Panc1 (cell line): ENCODE results near the gene RGS4. TPM values are rescaled to one million over a fixed set of nuclear protein-coding genes. Genes with fewer than 3 reads are reported as not detected.
A peak's percentile ranks its signal among the peaks of the same experiment; 100 is the strongest.

ENCODE experiments used
- ATAC-seq: fragments of 200-7000 bp; cut with Tn5 transposase; 2 replicates; pipeline ENCODE4 v1.9.1; 2020; ENCODE audit warnings: mild to moderate bottlenecking, moderate library complexity
- Bru-seq: library from RNA; stranded (reverse); fragments of 400-500 nt; gene quantifications from one replicate; lab custom pipeline; 2021; lab: Mats Ljungman, UMichigan
- BruChase-seq, 2 experiments: library from RNA; stranded (reverse); fragments of 400-500 nt; gene quantifications; one replicate each; lab custom pipeline; 2021; lab: Mats Ljungman, UMichigan
- BruUV-seq: library from RNA; stranded (reverse); fragments of 400-500 nt; replicated peaks from 2 replicates; lab custom pipeline; 2021; lab: Mats Ljungman, UMichigan
- CTCF ChIA-PET: fragments of 300-600 bp; sonication (Branson Sonifier 250); formaldehyde crosslinking; loops from one replicate; lab custom pipeline; 2022; ENCODE audit warnings: antibody characterized with exemption; lab: Charles Lee
- POLR2A ChIA-PET: fragments of 300-600 bp; sonication (Branson Sonifier 250); formaldehyde crosslinking; loops from one replicate; lab custom pipeline; 2022; ENCODE audit warnings: antibody characterized with exemption; lab: Charles Lee
- DNase-seq: peaks from one replicate; pipeline ENCODE4 v3.0.0-alpha.2; 2010; ENCODE audit warnings: low read depth, low spot score
- H3K27ac ChIP-seq: 2 replicates; pipeline ENCODE4 v1.5.1; 2011; ENCODE audit warnings: mild to moderate bottlenecking, low read length, inconsistent platforms
- H3K27me3 ChIP-seq: fragments of 200-500 bp; sonication (Bioruptor generic); 2 replicates; pipeline ENCODE4 v1.6.0; 2014; ENCODE audit warnings: low read length, inconsistent platforms; ENCODE audit not compliant: control insufficient read depth, insufficient read depth
- H3K36me3 ChIP-seq: fragments of 200-500 bp; sonication (Bioruptor generic); 2 replicates; pipeline ENCODE4 v1.5.1; 2014; ENCODE audit warnings: inconsistent platforms, mild to moderate bottlenecking, low read length, moderate library complexity; ENCODE audit not compliant: control insufficient read depth, insufficient read depth
- H3K4me1 ChIP-seq: 2 replicates; pipeline ENCODE4 v1.5.1; 2011; ENCODE audit warnings: inconsistent platforms, mild to moderate bottlenecking, low read length, moderate library complexity; ENCODE audit not compliant: control insufficient read depth, insufficient read depth
- H3K4me3 ChIP-seq, 2 experiments: 2 replicates each; pipeline ENCODE4 v1.5.1; 2011 to 2012; ENCODE audit warnings: low read depth in 2 of 2, low read length in 2 of 2, mild to moderate bottlenecking in 2 of 2, inconsistent platforms in 1 of 2, moderate library complexity in 1 of 2
- H3K9me3 ChIP-seq: fragments of 200-500 bp; sonication (Bioruptor generic); 2 replicates; pipeline ENCODE4 v1.5.1; 2014; ENCODE audit warnings: low read depth, mild to moderate bottlenecking, inconsistent platforms, low read length, moderate library complexity; ENCODE audit not compliant: control insufficient read depth, insufficient read depth
- POLR2AphosphoS5 ChIP-seq: IDR thresholded peaks from 2 replicates; pipeline ENCODE4 v1.6.1; 2012; ENCODE audit warnings: mild to moderate bottlenecking, low read depth, low read length, moderate library complexity
- SIN3A ChIP-seq: IDR thresholded peaks from 2 replicates; pipeline ENCODE4 v1.6.1; 2012; ENCODE audit warnings: low read depth, mild to moderate bottlenecking, low read length, moderate library complexity, borderline replicate concordance; ENCODE audit not compliant: insufficient read depth
- TCF7L2 ChIP-seq: IDR thresholded peaks from 2 replicates; pipeline ENCODE4 v1.6.1; 2011; ENCODE audit warnings: mild to moderate bottlenecking, low read depth, low read length, inconsistent platforms
- in situ Hi-C: cut with HindIII; loops from 2 replicates; pipeline ENCODE4 v1.10.0; 2016; ENCODE audit warnings: low sequenced_read_pairs, low pct_unique_long_range_greater_than_20kb
- intact Hi-C: fragments of 100-400 bp; cut with micrococcal nuclease; formaldehyde crosslinking; loops from one replicate; pipeline ENCODE4 v1.10.0; 2022; ENCODE audit not compliant: unreplicated experiment
- long read RNA-seq: library from polyadenylated mRNA; unstranded; transcript quantifications from one replicate; pipeline ENCODE4 v2.0.0, GENCODE V29; 2021; ENCODE audit not compliant: unreplicated experiment
- polyA plus RNA-seq: library from polyadenylated mRNA; unstranded; fragments of >200 nt; gene quantifications from one replicate; pipeline ENCODE4 v1.2.1, GENCODE V29; 2012; ENCODE audit warnings: missing spikeins; ENCODE audit not compliant: insufficient read length
- total RNA-seq: library from RNA; stranded (reverse); gene quantifications from one replicate; pipeline ENCODE4 v1.2.1, GENCODE V29; 2021; ENCODE audit not compliant: unreplicated experiment
- TF ChIP-seq, protein P1 (sequence below): fragments of 450-650 bp; IDR thresholded peaks from 2 replicates; pipeline ENCODE4 v1.5.1; 2017; ENCODE audit warnings: mild to moderate bottlenecking
- TF ChIP-seq, protein P2 (sequence below), 2 experiments: IDR thresholded peaks; 2 replicates each; pipeline ENCODE4 v1.6.1; 2011 to 2012; ENCODE audit warnings: low read depth in 2 of 2, control low read depth in 1 of 2, low read length in 1 of 2, mild to moderate bottlenecking in 1 of 2, moderate library complexity in 1 of 2; ENCODE audit not compliant: insufficient read depth in 1 of 2

The RGS4 gene
- total RNA-seq (0.26 TPM), Bru-seq, nascent RNA (percentile 19 among the genes with signal in this experiment), BruChase-seq, experiment 1, labeled RNA remaining after a 2-hour chase (percentile 18 among the genes with signal in this experiment), BruChase-seq, experiment 2, labeled RNA remaining after a 6-hour chase (percentile 21 among the genes with signal in this experiment)
- polyA plus RNA-seq: 0.29 TPM
- long read RNA-seq: 0 reads

DNA sequence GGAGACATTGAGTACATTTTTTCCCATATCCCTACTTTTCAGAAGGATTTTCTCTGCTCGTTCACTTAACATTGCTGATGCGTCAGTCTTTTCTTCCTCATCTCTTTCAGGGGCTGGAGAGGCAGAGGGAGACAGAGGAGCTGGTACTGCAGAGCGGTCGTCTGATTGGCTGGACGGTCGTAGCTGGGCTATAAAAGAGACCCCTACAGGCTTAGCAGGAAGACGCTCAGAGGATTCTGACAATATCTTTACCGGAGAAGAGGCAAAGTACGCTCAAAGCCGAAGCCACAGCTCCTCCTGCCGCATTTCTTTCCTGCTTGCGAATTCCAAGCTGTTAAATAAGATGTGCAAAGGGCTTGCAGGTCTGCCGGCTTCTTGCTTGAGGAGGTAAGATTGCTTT is at the start of gene RGS4:
TSS of gene RGS4 (plus strand) at position 220 of the 400 bp plus-strand sequence. CDS start at position 344, 124 bp downstream.
- ATAC-seq (peak; percentile 63; the same call in 1 of the 2 replicates), DNase-seq (no peak)
- no TSS peak for BruUV-seq

GRCh38 chr1:163022129-163022528 is 47.0 kb upstream of the RGS4 start:
- no peak for TF ChIP-seq POLR2AphosphoS5
- TF ChIP-seq, protein P1, sequence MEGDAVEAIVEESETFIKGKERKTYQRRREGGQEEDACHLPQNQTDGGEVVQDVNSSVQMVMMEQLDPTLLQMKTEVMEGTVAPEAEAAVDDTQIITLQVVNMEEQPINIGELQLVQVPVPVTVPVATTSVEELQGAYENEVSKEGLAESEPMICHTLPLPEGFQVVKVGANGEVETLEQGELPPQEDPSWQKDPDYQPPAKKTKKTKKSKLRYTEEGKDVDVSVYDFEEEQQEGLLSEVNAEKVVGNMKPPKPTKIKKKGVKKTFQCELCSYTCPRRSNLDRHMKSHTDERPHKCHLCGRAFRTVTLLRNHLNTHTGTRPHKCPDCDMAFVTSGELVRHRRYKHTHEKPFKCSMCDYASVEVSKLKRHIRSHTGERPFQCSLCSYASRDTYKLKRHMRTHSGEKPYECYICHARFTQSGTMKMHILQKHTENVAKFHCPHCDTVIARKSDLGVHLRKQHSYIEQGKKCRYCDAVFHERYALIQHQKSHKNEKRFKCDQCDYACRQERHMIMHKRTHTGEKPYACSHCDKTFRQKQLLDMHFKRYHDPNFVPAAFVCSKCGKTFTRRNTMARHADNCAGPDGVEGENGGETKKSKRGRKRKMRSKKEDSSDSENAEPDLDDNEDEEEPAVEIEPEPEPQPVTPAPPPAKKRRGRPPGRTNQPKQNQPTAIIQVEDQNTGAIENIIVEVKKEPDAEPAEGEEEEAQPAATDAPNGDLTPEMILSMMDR: no peak
- TF ChIP-seq, protein P2, sequence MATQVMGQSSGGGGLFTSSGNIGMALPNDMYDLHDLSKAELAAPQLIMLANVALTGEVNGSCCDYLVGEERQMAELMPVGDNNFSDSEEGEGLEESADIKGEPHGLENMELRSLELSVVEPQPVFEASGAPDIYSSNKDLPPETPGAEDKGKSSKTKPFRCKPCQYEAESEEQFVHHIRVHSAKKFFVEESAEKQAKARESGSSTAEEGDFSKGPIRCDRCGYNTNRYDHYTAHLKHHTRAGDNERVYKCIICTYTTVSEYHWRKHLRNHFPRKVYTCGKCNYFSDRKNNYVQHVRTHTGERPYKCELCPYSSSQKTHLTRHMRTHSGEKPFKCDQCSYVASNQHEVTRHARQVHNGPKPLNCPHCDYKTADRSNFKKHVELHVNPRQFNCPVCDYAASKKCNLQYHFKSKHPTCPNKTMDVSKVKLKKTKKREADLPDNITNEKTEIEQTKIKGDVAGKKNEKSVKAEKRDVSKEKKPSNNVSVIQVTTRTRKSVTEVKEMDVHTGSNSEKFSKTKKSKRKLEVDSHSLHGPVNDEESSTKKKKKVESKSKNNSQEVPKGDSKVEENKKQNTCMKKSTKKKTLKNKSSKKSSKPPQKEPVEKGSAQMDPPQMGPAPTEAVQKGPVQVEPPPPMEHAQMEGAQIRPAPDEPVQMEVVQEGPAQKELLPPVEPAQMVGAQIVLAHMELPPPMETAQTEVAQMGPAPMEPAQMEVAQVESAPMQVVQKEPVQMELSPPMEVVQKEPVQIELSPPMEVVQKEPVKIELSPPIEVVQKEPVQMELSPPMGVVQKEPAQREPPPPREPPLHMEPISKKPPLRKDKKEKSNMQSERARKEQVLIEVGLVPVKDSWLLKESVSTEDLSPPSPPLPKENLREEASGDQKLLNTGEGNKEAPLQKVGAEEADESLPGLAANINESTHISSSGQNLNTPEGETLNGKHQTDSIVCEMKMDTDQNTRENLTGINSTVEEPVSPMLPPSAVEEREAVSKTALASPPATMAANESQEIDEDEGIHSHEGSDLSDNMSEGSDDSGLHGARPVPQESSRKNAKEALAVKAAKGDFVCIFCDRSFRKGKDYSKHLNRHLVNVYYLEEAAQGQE (IDR thresholded peaks at IDR 0.05; ENCODE audit: insufficient read depth in 1 of 2, low read depth in 2 of 2, low read length in 1 of 2): no peak
- TF ChIP-seq TCF7L2: no peak
- TF ChIP-seq SIN3A: no peak
- Histone ChIP-seq H3K36me3 (no peaks in the 10 kb centered on the region), H3K9me3 (peaks cover 7% of the 10 kb centered on the region; the same call in 1 of the 2 replicates), H3K4me1 (no peaks in the 10 kb centered on the region), H3K27ac (no peak overlapping the region), H3K27me3 (no peaks in the 10 kb centered on the region), H3K4me3 (no peak overlapping the region)
- ChIA-PET CTCF (no interaction called here), POLR2A (no interaction called here)
- intact Hi-C loops (no loop called here), in situ Hi-C loops (no loop called here)
- no peak for ATAC-seq
- BruUV-seq: no TSS peak
- no peak for DNase-seq

More for the DNA sequence above, at the start of gene RGS4:
- H3K4me3 ChIP-seq: peak within 1 kb of the TSS; percentile 30 to 39; a peak in 3 of 4 replicates
- intact Hi-C loops: loop anchor here (1.0 to 5.0 kb wide), 2 partner anchors 191 to 222 kb away; no protein-coding TSS in a partner anchor
- H3K36me3 ChIP-seq: no peaks in the 10 kb centered on the region
- H3K27me3 ChIP-seq: peaks cover 12% of the 10 kb centered on the region
- H3K27ac ChIP-seq: no peak within 1 kb of the TSS
- no peaks in the 10 kb centered on the region for H3K9me3 ChIP-seq
- ChIA-PET CTCF (interaction anchor here (1.2 kb wide), 1 partner anchor 190 kb away, joined by 3 read pairs; no protein-coding TSS in a partner anchor), POLR2A (interaction anchor here (0.9 kb wide), 1 partner anchor 221 kb away, joined by 3 read pairs; no protein-coding TSS in a partner anchor)
- TF ChIP-seq, protein P1: peak; percentile 32
- TF ChIP-seq POLR2AphosphoS5 (no peak), TCF7L2 (no peak), SIN3A (no peak)
- TF ChIP-seq, protein P2 (IDR thresholded peaks at IDR 0.05; ENCODE audit: insufficient read depth in 1 of 2, low read depth in 2 of 2, low read length in 1 of 2): no peak
- in situ Hi-C loops: no loop called here
- no peaks in the 10 kb centered on the region for H3K4me1 ChIP-seq
